HCT116 (cell line): Measurements from ENCODE around the gene SCRN1.

ENCODE experiments used
- ATF3 ChIP-seq: IDR thresholded peaks from 2 replicates; pipeline ENCODE4 v1.6.1; 2012
- CEBPB ChIP-seq: IDR thresholded peaks from 2 replicates; pipeline ENCODE4 v1.6.1; 2012; ENCODE audit warnings: low read depth
- ELF1 ChIP-seq: IDR thresholded peaks from 2 replicates; pipeline ENCODE4 v1.6.1; 2012; ENCODE audit warnings: low read depth, borderline replicate concordance
- EZH2phosphoT487 ChIP-seq: fragments of 200-600 bp; IDR thresholded peaks from 2 replicates; pipeline ENCODE4 v1.6.1; 2018; ENCODE audit warnings: antibody characterized with exemption, borderline replicate concordance
- POLR2A ChIP-seq: IDR thresholded peaks from 2 replicates; pipeline ENCODE4 v1.7.0; 2011; ENCODE audit warnings: borderline replicate concordance; ENCODE audit not compliant: insufficient read depth, insufficient read length; ENCODE audit errors: extremely low read depth
- POLR2AphosphoS5 ChIP-seq: IDR thresholded peaks from 2 replicates; pipeline ENCODE4 v1.6.1; 2011; ENCODE audit warnings: mild to moderate bottlenecking, low read depth, low read length, moderate library complexity
- RAD21 ChIP-seq: IDR thresholded peaks from 2 replicates; pipeline ENCODE4 v1.6.1; 2012; ENCODE audit warnings: low read depth, mild to moderate bottlenecking
- SP1 ChIP-seq: IDR thresholded peaks from 2 replicates; pipeline ENCODE4 v1.6.1; 2012; ENCODE audit warnings: low read depth
- TCF7L2 ChIP-seq: IDR thresholded peaks from 2 replicates; pipeline ENCODE4 v1.7.0; 2011; ENCODE audit warnings: borderline replicate concordance, inconsistent platforms; ENCODE audit not compliant: insufficient read depth, insufficient read length; ENCODE audit errors: extremely low read depth
- TF ChIP-seq, protein P1 (sequence below), 3 experiments: fragments of 200-600 bp in 1 of 3; sonication (generic) in 1 of 3; IDR thresholded peaks in 2 of 3; conservative IDR thresholded peaks in 1 of 3; 2 replicates each; pipeline ENCODE4 v1.5.1; 2012 to 2017; ENCODE audit warnings: low read depth in 2 of 3, low read length in 2 of 3, antibody characterized with exemption in 1 of 3, borderline replicate concordance in 1 of 3, control low read depth in 1 of 3, mild to moderate bottlenecking in 1 of 3, mixed read lengths in 1 of 3, mixed run types in 1 of 3, moderate library complexity in 1 of 3; ENCODE audit not compliant: insufficient read depth in 1 of 3
- TF ChIP-seq, protein P2 (sequence below): IDR thresholded peaks from 2 replicates; pipeline ENCODE4 v1.6.1; 2012; ENCODE audit warnings: low read depth
- TF ChIP-seq, protein P3 (sequence below): IDR thresholded peaks from 2 replicates; pipeline ENCODE4 v1.6.1; 2012

DNA sequence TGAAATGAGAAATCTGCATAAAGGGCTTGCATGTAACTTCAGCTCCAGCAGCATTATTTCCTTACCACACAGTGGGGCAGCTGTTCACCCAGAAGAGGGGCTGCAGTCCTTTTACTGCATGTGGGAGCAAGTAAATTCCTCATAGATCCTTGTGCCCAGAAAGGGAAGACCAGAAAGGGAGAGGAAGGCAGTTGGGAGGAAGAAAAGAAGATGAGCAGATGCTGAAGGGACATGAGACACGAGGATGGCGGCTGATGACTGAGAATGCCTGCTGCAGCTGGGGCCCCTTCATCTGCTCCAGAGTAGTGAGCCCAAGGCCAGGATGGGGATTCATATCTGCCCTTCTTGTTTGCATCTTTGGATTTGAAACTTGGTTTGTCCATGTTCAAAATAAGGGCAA is 102.8 kb downstream of the SCRN1 start:
- no peak for TF ChIP-seq POLR2A
- TF ChIP-seq, protein P1, sequence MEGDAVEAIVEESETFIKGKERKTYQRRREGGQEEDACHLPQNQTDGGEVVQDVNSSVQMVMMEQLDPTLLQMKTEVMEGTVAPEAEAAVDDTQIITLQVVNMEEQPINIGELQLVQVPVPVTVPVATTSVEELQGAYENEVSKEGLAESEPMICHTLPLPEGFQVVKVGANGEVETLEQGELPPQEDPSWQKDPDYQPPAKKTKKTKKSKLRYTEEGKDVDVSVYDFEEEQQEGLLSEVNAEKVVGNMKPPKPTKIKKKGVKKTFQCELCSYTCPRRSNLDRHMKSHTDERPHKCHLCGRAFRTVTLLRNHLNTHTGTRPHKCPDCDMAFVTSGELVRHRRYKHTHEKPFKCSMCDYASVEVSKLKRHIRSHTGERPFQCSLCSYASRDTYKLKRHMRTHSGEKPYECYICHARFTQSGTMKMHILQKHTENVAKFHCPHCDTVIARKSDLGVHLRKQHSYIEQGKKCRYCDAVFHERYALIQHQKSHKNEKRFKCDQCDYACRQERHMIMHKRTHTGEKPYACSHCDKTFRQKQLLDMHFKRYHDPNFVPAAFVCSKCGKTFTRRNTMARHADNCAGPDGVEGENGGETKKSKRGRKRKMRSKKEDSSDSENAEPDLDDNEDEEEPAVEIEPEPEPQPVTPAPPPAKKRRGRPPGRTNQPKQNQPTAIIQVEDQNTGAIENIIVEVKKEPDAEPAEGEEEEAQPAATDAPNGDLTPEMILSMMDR (IDR thresholded peaks at IDR 0.05 in 2 of 3, conservative IDR thresholded peaks at IDR 0.05 in 1 of 3; ENCODE audit: borderline replicate concordance in 1 of 3, insufficient read depth in 1 of 3, low read depth in 2 of 3, low read length in 2 of 3) = no peak
- TF ChIP-seq, protein P2, sequence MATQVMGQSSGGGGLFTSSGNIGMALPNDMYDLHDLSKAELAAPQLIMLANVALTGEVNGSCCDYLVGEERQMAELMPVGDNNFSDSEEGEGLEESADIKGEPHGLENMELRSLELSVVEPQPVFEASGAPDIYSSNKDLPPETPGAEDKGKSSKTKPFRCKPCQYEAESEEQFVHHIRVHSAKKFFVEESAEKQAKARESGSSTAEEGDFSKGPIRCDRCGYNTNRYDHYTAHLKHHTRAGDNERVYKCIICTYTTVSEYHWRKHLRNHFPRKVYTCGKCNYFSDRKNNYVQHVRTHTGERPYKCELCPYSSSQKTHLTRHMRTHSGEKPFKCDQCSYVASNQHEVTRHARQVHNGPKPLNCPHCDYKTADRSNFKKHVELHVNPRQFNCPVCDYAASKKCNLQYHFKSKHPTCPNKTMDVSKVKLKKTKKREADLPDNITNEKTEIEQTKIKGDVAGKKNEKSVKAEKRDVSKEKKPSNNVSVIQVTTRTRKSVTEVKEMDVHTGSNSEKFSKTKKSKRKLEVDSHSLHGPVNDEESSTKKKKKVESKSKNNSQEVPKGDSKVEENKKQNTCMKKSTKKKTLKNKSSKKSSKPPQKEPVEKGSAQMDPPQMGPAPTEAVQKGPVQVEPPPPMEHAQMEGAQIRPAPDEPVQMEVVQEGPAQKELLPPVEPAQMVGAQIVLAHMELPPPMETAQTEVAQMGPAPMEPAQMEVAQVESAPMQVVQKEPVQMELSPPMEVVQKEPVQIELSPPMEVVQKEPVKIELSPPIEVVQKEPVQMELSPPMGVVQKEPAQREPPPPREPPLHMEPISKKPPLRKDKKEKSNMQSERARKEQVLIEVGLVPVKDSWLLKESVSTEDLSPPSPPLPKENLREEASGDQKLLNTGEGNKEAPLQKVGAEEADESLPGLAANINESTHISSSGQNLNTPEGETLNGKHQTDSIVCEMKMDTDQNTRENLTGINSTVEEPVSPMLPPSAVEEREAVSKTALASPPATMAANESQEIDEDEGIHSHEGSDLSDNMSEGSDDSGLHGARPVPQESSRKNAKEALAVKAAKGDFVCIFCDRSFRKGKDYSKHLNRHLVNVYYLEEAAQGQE = no peak
- TF ChIP-seq EZH2phosphoT487 = no peak
- TF ChIP-seq ELF1 = no peak
- TF ChIP-seq POLR2AphosphoS5 = no peak
- no peak for TF ChIP-seq TCF7L2
- TF ChIP-seq RAD21 = no peak
- no peak for TF ChIP-seq CEBPB
- TF ChIP-seq, protein P3, sequence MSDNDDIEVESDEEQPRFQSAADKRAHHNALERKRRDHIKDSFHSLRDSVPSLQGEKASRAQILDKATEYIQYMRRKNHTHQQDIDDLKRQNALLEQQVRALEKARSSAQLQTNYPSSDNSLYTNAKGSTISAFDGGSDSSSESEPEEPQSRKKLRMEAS = no peak
- TF ChIP-seq SP1 = no peak
- TF ChIP-seq ATF3 = no peak
